ENCODE results near the gene SLC25A21.

The SLC25A21 gene

GRCh38 chr14:37143475-37143874, 28.9 kb downstream of the SLC25A21 start:
- DNase-seq (ENCODE audit: low spot score) = no peak

- DNase-seq (ENCODE audit: low spot score) = no peak
Measured at GRCh38 chr14:37142835-37143401, 29.5 kb downstream of the SLC25A21 start.

- no peak for DNase-seq (ENCODE audit: low spot score)
Measured at GRCh38 chr14:37140176-37140575, 32.2 kb downstream of the SLC25A21 start.

GRCh38 chr14:37139710-37140109, 32.7 kb downstream of the SLC25A21 start:
- no peak for DNase-seq (ENCODE audit: low spot score)

GRCh38 chr14:37138898-37139297, 33.5 kb downstream of the SLC25A21 start:
- no peak for DNase-seq (ENCODE audit: low spot score)

GRCh38 chr14:37133284-37133913, 39.0 kb downstream of the SLC25A21 start:
- DNase-seq (ENCODE audit: low spot score) = no peak

- peak; percentile 43 for DNase-seq (ENCODE audit: low spot score)
Measured at GRCh38 chr14:37131205-37131604, 41.2 kb downstream of the SLC25A21 start.

- DNase-seq (ENCODE audit: low spot score) = no peak
Measured at GRCh38 chr14:37129047-37129446, 43.4 kb downstream of the SLC25A21 start.

GRCh38 chr14:37124614-37125013, 47.8 kb downstream of the SLC25A21 start:
- DNase-seq (ENCODE audit: low spot score) = no peak

- no peak for DNase-seq (ENCODE audit: low spot score)
Measured at GRCh38 chr14:37122919-37123639, 49.3 kb downstream of the SLC25A21 start.

- no peak for DNase-seq (ENCODE audit: low spot score)
Measured at GRCh38 chr14:37122288-37122687, 50.1 kb downstream of the SLC25A21 start.

GRCh38 chr14:37118673-37119366, 53.6 kb downstream of the SLC25A21 start:
- no peak for DNase-seq (ENCODE audit: low spot score)

GRCh38 chr14:37116933-37117849, 55.2 kb downstream of the SLC25A21 start:
- no peak for DNase-seq (ENCODE audit: low spot score)

- no peak for DNase-seq (ENCODE audit: low spot score)
Measured at GRCh38 chr14:37115406-37115805, 57.0 kb downstream of the SLC25A21 start.

- no peak for DNase-seq (ENCODE audit: low spot score)
Measured at GRCh38 chr14:37114559-37114958, 57.8 kb downstream of the SLC25A21 start.

- no peak for DNase-seq (ENCODE audit: low spot score)
Measured at GRCh38 chr14:37114002-37114401, 58.4 kb downstream of the SLC25A21 start.

- no peak for DNase-seq (ENCODE audit: low spot score)
Measured at GRCh38 chr14:37098132-37098531, 74.3 kb downstream of the SLC25A21 start.

GRCh38 chr14:37094502-37094901, 77.9 kb downstream of the SLC25A21 start:
- peak; percentile 19 for DNase-seq (ENCODE audit: low spot score)

GRCh38 chr14:37093364-37093763, 79.0 kb downstream of the SLC25A21 start:
- no peak for DNase-seq (ENCODE audit: low spot score)

- DNase-seq (ENCODE audit: low spot score) = no peak
Measured at GRCh38 chr14:37091651-37092050, 80.8 kb downstream of the SLC25A21 start.

GRCh38 chr14:37090026-37090425, 82.4 kb downstream of the SLC25A21 start:
- no peak for DNase-seq (ENCODE audit: low spot score)

- DNase-seq (ENCODE audit: low spot score) = no peak
Measured at GRCh38 chr14:37089410-37089809, 83.0 kb downstream of the SLC25A21 start.

Data from hematopoietic multipotent progenitor cell treated with erythropoietin and hydrocortisone succinate and interleukin-3 and kit ligand, for 15 days (in vitro differentiated cells).